ENCODE results near the gene CNIH4. TPM values are rescaled to one million over a fixed set of nuclear protein-coding genes. Genes with fewer than 3 reads are reported as not detected.

Gene CNIH4
- total RNA-seq, 1 donor from 2014 or later, result 68.0 TPM

GRCh38 chr1:224353975-224354925 is 2.4 kb upstream of the CNIH4 start:
- no peak overlapping the region for H2AFZ ChIP-seq (ENCODE audit: low read depth, low read length)
- H3K4me3 Mint-ChIP-seq (ENCODE audit: unreplicated experiment), result no peak overlapping the region
- H3K4me2 ChIP-seq (ENCODE audit: low read length), result no peak overlapping the region
- no peaks in the 10 kb centered on the region for H3K27me3 Mint-ChIP-seq (ENCODE audit: low read depth, unreplicated experiment)
- no peak for FAIRE-seq
- no peak for DNase-seq (ENCODE audit: low read depth)
- peaks cover 14% of the 10 kb centered on the region for H3K4me1 Mint-ChIP-seq (ENCODE audit: low read depth, unreplicated experiment)
- no peak overlapping the region for H3K9ac ChIP-seq (ENCODE audit: low read length)
- no peak for TF ChIP-seq CTCF (IDR thresholded peaks at IDR 0.05; ENCODE audit: insufficient read depth, low read depth, low read length)
- H3K79me2 ChIP-seq (ENCODE audit: insufficient read depth, low read length), result peaks cover 19% of the 10 kb centered on the region
- H3K9me3 ChIP-seq (ENCODE audit: insufficient read depth, low read depth, low read length), result no peaks in the 10 kb centered on the region
- no peaks in the 10 kb centered on the region for H3K27me3 ChIP-seq (ENCODE audit: insufficient read depth, low read length)
- no peak overlapping the region for H3K27ac ChIP-seq (ENCODE audit: low read depth, low read length)
- no peaks in the 10 kb centered on the region for H3K36me3 ChIP-seq (ENCODE audit: insufficient read depth, low read length)
- peaks cover 15% of the 10 kb centered on the region for H4K20me1 ChIP-seq (ENCODE audit: insufficient read depth, low read length)
- H3K4me3 ChIP-seq (ENCODE audit: insufficient read depth, low read depth, low read length), result no peak overlapping the region
- peaks cover 8% of the 10 kb centered on the region for H3K4me1 ChIP-seq (ENCODE audit: insufficient read depth, low read length)
- H3K36me3 Mint-ChIP-seq (ENCODE audit: low read depth, unreplicated experiment), result no peaks in the 10 kb centered on the region
- no peak overlapping the region for H3K27ac Mint-ChIP-seq (ENCODE audit: unreplicated experiment)
- no peaks in the 10 kb centered on the region for H3K9me3 Mint-ChIP-seq (ENCODE audit: unreplicated experiment)

- Mint-ChIP-seq H3K36me3 (ENCODE audit: low read depth, unreplicated experiment) (no peaks in the 10 kb centered on the region), H3K9me3 (ENCODE audit: unreplicated experiment) (no peaks in the 10 kb centered on the region), H3K27ac (ENCODE audit: unreplicated experiment) (peak overlapping the region; percentile 88), H3K27me3 (ENCODE audit: low read depth, unreplicated experiment) (no peaks in the 10 kb centered on the region), H3K4me1 (ENCODE audit: low read depth, unreplicated experiment) (peaks cover 16% of the 10 kb centered on the region), H3K4me3 (ENCODE audit: unreplicated experiment) (peak overlapping the region; percentile 94)
- Histone ChIP-seq H3K4me2 (ENCODE audit: low read length) (peak overlapping the region; percentile 89), H3K27me3 (ENCODE audit: insufficient read depth, low read length) (no peaks in the 10 kb centered on the region), H3K36me3 (ENCODE audit: insufficient read depth, low read length) (no peaks in the 10 kb centered on the region), H3K9me3 (ENCODE audit: insufficient read depth, low read depth, low read length) (no peaks in the 10 kb centered on the region), H3K27ac (ENCODE audit: low read depth, low read length) (peak overlapping the region; percentile 27), H4K20me1 (ENCODE audit: insufficient read depth, low read length) (peaks cover 25% of the 10 kb centered on the region), H3K4me1 (ENCODE audit: insufficient read depth, low read length) (peaks cover 8% of the 10 kb centered on the region), H2AFZ (ENCODE audit: low read depth, low read length) (peak overlapping the region; percentile 85), H3K79me2 (ENCODE audit: insufficient read depth, low read length) (peaks cover 51% of the 10 kb centered on the region), H3K4me3 (ENCODE audit: insufficient read depth, low read depth, low read length) (peak overlapping the region; percentile 84), H3K9ac (ENCODE audit: low read length) (peak overlapping the region; percentile 80)
- no peak for FAIRE-seq
- DNase-seq (ENCODE audit: low read depth), result peak; percentile 19
- TF ChIP-seq CTCF (IDR thresholded peaks at IDR 0.05; ENCODE audit: insufficient read depth, low read depth, low read length) (no peak), EZH2 (IDR thresholded peaks at IDR 0.05; ENCODE audit: insufficient read depth, low read length) (no peak)
Measured at GRCh38 chr1:224357626-224358124, 996 bp downstream of the CNIH4 start.

Measured in astrocyte (in vitro differentiated cells and primary cell).